ENCODE data around the gene RIPK1.

The RIPK1 gene

DNA sequence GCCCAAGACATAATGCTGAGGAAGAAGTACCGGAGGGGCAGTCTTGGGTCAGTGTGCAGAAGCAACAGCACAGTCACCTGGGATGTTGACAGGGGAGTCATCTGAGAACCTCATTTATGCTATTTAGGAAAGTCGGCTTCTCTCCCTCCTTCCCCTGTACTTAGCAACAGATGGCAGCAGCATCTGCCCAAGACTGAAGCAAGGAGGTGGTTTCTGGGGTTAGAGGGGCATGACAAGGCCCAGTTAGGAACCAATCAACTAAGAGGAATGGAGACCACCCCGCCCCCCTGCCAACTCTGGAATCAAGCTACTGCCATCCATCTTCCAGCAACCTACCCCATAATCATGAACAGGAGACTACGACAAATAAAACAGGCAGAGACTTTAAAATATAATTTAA is 21.7 kb downstream of the RIPK1 start:
- H3K36me3 ChIP-seq (ENCODE audit: insufficient read depth), result no peaks in the 10 kb centered on the region; the same call in 1 of the 2 replicates
- no peak overlapping the region for H3K4me2 ChIP-seq
- H3K27ac ChIP-seq, result no peak overlapping the region
- H3K4me3 ChIP-seq (IDR thresholded peaks at IDR 0.05; ENCODE audit: insufficient read depth, low read depth, low read length), result no peak overlapping the region
- H4K20me1 ChIP-seq (ENCODE audit: insufficient read depth), result no peaks in the 10 kb centered on the region
- H3K9ac ChIP-seq, result no peak overlapping the region
- no peaks in the 10 kb centered on the region for H3K4me1 ChIP-seq (ENCODE audit: low read depth, poor library complexity, severe bottlenecking)
- no peak overlapping the region for H2AFZ ChIP-seq (ENCODE audit: low read depth)
- H3K79me2 ChIP-seq (ENCODE audit: insufficient read depth, low read depth), result no peaks in the 10 kb centered on the region
- TF ChIP-seq, protein P1, sequence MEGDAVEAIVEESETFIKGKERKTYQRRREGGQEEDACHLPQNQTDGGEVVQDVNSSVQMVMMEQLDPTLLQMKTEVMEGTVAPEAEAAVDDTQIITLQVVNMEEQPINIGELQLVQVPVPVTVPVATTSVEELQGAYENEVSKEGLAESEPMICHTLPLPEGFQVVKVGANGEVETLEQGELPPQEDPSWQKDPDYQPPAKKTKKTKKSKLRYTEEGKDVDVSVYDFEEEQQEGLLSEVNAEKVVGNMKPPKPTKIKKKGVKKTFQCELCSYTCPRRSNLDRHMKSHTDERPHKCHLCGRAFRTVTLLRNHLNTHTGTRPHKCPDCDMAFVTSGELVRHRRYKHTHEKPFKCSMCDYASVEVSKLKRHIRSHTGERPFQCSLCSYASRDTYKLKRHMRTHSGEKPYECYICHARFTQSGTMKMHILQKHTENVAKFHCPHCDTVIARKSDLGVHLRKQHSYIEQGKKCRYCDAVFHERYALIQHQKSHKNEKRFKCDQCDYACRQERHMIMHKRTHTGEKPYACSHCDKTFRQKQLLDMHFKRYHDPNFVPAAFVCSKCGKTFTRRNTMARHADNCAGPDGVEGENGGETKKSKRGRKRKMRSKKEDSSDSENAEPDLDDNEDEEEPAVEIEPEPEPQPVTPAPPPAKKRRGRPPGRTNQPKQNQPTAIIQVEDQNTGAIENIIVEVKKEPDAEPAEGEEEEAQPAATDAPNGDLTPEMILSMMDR (conservative IDR thresholded peaks at IDR 0.05; ENCODE audit: low read depth, low read length), result no peak
- H3K27me3 ChIP-seq (ENCODE audit: insufficient read depth, low read depth), result no peaks in the 10 kb centered on the region

DNA sequence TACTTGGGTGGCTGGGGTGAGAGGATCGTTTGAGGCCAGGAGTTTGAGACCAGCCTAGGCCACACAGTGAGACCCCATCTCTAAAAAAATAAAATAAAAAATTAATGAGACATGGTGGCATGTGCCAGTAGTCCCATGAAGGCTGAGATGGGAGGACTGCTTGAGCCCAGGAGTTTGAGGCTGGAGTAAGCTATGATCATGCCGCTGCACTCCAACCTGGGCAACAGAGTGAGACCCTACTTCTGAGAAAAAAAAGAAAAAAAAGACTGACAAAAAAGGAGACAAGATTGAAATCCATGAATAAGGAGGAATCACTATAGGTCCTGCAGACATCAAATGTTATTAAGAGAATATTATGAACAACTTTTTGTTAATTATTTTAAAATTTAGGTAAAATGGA is 26.5 kb downstream of the RIPK1 start:
- Histone ChIP-seq H3K9ac (no peak overlapping the region), H3K4me3 (IDR thresholded peaks at IDR 0.05; ENCODE audit: insufficient read depth, low read depth, low read length) (no peak overlapping the region), H3K4me1 (ENCODE audit: low read depth, poor library complexity, severe bottlenecking) (no peaks in the 10 kb centered on the region), H3K4me2 (no peak overlapping the region), H3K27ac (no peak overlapping the region), H3K79me2 (ENCODE audit: insufficient read depth, low read depth) (no peaks in the 10 kb centered on the region), H3K27me3 (ENCODE audit: insufficient read depth, low read depth) (no peaks in the 10 kb centered on the region), H2AFZ (ENCODE audit: low read depth) (no peak overlapping the region), H3K36me3 (ENCODE audit: insufficient read depth) (no peaks in the 10 kb centered on the region; the same call in 1 of the 2 replicates), H4K20me1 (ENCODE audit: insufficient read depth) (no peaks in the 10 kb centered on the region)
- TF ChIP-seq, protein P1 (conservative IDR thresholded peaks at IDR 0.05; ENCODE audit: low read depth, low read length), result no peak

DNA sequence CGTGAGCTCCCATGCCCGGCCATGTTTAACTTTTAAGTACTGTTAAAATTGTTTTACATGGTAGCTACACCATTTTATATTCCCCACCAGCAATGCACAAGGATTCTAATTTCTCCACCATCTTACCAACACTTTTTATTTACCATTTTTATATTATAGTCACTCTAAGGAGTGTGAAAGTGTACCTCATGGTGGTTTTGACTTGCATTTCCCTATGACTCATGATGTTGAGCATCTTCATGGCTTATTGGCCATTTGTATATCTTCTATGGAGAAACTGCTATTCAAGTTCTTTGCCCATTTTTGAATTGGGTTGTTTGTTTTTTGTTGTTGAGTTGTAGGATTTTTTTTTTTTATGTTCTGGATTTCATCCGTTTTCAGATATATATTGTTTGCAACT is 34.6 kb downstream of the RIPK1 start:
- Histone ChIP-seq H2AFZ (ENCODE audit: low read depth) (no peak overlapping the region), H4K20me1 (ENCODE audit: insufficient read depth) (no peaks in the 10 kb centered on the region), H3K4me3 (IDR thresholded peaks at IDR 0.05; ENCODE audit: insufficient read depth, low read depth, low read length) (no peak overlapping the region), H3K4me2 (no peak overlapping the region), H3K9ac (no peak overlapping the region), H3K79me2 (ENCODE audit: insufficient read depth, low read depth) (no peaks in the 10 kb centered on the region), H3K27me3 (ENCODE audit: insufficient read depth, low read depth) (no peaks in the 10 kb centered on the region), H3K36me3 (ENCODE audit: insufficient read depth) (no peaks in the 10 kb centered on the region; the same call in 1 of the 2 replicates), H3K4me1 (ENCODE audit: low read depth, poor library complexity, severe bottlenecking) (no peaks in the 10 kb centered on the region), H3K27ac (no peak overlapping the region)
- TF ChIP-seq, protein P1 (conservative IDR thresholded peaks at IDR 0.05; ENCODE audit: low read depth, low read length), result no peak

DNA sequence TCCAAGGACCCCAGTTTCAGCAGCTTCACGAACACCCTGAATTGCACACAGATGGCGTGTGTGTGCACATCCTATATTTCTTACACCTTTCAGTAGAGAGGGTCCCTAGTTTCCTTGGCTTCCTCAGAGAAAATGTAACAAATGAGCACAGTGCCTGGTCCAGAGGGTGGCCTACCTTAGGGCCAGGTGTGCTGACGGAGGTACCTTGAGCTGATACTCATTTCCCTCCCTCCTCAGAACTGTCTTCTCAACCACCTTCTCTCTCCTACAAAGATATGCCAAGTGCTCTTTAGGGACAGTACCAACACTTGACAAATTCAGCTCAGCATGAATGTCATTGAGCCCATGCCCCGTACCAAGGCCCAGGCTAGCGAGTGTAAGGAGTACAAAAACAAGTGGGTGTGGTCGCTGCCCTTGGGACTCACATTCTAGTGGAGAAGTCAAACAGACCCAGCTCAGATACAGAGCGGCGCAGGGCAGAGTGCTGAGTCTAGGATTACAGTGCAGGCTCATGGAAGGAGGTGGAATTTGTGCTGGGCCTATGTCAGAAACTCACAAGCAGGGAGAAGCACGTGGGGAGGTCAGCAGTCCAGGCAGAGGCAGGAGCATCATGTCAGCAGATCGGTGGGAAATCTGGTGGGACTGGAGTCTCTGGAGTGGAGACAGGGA is 40.6 kb downstream of the RIPK1 start:
- TF ChIP-seq, protein P1 (conservative IDR thresholded peaks at IDR 0.05; ENCODE audit: low read depth, low read length), result no peak
- H3K36me3 ChIP-seq (ENCODE audit: insufficient read depth), result no peaks in the 10 kb centered on the region; the same call in 1 of the 2 replicates

More for the DNA sequence above, 40.6 kb downstream of the RIPK1 start:
- H3K27ac ChIP-seq, result no peak overlapping the region
- no peaks in the 10 kb centered on the region for H4K20me1 ChIP-seq (ENCODE audit: insufficient read depth)
- no peaks in the 10 kb centered on the region for H3K4me1 ChIP-seq (ENCODE audit: low read depth, poor library complexity, severe bottlenecking)
- no peak overlapping the region for H3K9ac ChIP-seq
- no peak overlapping the region for H2AFZ ChIP-seq (ENCODE audit: low read depth)
- no peaks in the 10 kb centered on the region for H3K79me2 ChIP-seq (ENCODE audit: insufficient read depth, low read depth)
- H3K27me3 ChIP-seq (ENCODE audit: insufficient read depth, low read depth), result no peaks in the 10 kb centered on the region
- no peak overlapping the region for H3K4me2 ChIP-seq
- H3K4me3 ChIP-seq (IDR thresholded peaks at IDR 0.05; ENCODE audit: insufficient read depth, low read depth, low read length), result no peak overlapping the region
